Esophagus squamous epithelium (tissue), 4 donors: ENCODE data around the gene DEFB124.

ENCODE experiments used
- POLR2A ChIP-seq, 4 donors: fragments of 450-650 bp; IDR thresholded peaks; one replicate each; pipeline ENCODE4 v1.6.1; 2017; ENCODE audit warnings: antibody characterized with exemption in 4 of 4, mild to moderate bottlenecking in 4 of 4, moderate library complexity in 3 of 4
- TF ChIP-seq, protein P1 (sequence below), 6 experiments: fragments of 450-650 bp in 4 of 6; fragments of 200-600 bp in 2 of 6; sonication (generic) in 2 of 6; IDR thresholded peaks; one replicate each; pipeline ENCODE4 v1.5.1; 2016 to 2019; ENCODE audit warnings: antibody characterized with exemption in 6 of 6, mild to moderate bottlenecking in 4 of 6, moderate library complexity in 4 of 6

DNA sequence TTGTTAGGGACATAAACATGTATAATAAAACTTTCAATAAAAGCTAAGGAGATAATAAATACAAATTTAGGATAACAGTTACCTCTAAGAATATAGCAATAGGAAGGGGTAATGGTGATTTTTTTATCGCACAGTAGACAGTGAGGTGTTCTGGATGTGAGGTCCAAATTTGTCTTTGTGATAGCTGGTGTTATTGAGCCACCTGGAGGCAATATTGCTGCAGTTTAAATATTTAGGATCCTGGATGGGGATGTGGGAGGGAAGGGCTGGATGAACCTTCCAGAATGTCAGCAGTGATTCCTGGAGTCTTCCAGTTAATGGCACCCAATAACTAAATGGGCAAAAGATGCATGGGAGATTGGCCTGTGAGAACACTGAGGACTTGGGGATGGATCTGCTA lies 20.6 kb downstream of the DEFB124 start:
- TF ChIP-seq POLR2A (IDR thresholded peaks at IDR 0.05) = no peak
- TF ChIP-seq, protein P1, sequence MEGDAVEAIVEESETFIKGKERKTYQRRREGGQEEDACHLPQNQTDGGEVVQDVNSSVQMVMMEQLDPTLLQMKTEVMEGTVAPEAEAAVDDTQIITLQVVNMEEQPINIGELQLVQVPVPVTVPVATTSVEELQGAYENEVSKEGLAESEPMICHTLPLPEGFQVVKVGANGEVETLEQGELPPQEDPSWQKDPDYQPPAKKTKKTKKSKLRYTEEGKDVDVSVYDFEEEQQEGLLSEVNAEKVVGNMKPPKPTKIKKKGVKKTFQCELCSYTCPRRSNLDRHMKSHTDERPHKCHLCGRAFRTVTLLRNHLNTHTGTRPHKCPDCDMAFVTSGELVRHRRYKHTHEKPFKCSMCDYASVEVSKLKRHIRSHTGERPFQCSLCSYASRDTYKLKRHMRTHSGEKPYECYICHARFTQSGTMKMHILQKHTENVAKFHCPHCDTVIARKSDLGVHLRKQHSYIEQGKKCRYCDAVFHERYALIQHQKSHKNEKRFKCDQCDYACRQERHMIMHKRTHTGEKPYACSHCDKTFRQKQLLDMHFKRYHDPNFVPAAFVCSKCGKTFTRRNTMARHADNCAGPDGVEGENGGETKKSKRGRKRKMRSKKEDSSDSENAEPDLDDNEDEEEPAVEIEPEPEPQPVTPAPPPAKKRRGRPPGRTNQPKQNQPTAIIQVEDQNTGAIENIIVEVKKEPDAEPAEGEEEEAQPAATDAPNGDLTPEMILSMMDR (IDR thresholded peaks at IDR 0.05) = no peak
